H7 (cell line): ENCODE data around the gene RAB3C. TPM values are rescaled to one million over a fixed set of nuclear protein-coding genes. Genes with fewer than 3 reads are reported as not detected.

Experiments
- DNase-seq: peaks from one replicate; pipeline ENCODE4 v3.0.0; 2012
- H3K27me3 ChIP-seq: 2 replicates; pipeline ENCODE4 v1.6.0; 2011; ENCODE audit warnings: mild to moderate bottlenecking, low read length; ENCODE audit not compliant: control insufficient read depth, insufficient read depth
- H3K36me3 ChIP-seq: replicated peaks from 2 replicates; pipeline ENCODE4 v1.5.1; 2011; ENCODE audit warnings: low read length; ENCODE audit not compliant: control insufficient read depth, insufficient read depth
- H3K4me3 ChIP-seq: 2 replicates; pipeline ENCODE4 v1.5.1; 2011; ENCODE audit warnings: low read depth, mild to moderate bottlenecking, control low read depth, low read length, moderate library complexity; ENCODE audit not compliant: insufficient read depth
- total RNA-seq: library from RNA; depleted of rRNA; stranded (reverse); fragments of >200 nt; shearing (Covaris generic); gene quantifications from 2 replicates; pipeline ENCODE4 v1.2.3, GENCODE V29; 2014; rRNA removed

Gene RAB3C
- total RNA-seq, 1 experiment from 2014 or later, result 6.2 TPM

- DNase-seq, result no peak
- no peaks in the 10 kb centered on the region for H3K36me3 ChIP-seq
Observed at GRCh38 chr5:58904737-58905136, 321.9 kb downstream of the RAB3C start.

DNA sequence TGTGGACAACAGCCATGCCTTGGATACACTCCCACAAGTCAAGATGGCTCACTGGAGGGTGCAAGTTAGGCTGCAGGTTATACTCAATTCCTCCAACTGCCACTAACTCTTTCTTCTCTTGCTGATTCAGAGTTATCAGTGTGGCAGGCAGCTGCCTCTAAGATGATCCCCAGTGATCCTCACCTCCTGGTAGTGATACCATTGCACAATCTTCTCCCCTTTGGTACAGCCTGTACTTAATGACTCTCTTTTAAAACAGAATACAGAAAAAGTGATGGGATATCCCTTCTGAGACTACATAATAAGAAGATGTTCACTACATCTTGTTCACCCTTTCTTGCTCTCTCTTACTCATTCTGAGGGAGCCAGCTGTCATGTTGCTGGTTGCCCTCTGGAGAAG is 323.1 kb downstream of the RAB3C start:
- no peak overlapping the region for H3K4me3 ChIP-seq
- DNase-seq, result no peak
- H3K27me3 ChIP-seq, result no peaks in the 10 kb centered on the region
- no peaks in the 10 kb centered on the region for H3K36me3 ChIP-seq

More at GRCh38 chr5:58904737-58905136, 321.9 kb downstream of the RAB3C start:
- H3K27me3 ChIP-seq, result no peaks in the 10 kb centered on the region
- H3K4me3 ChIP-seq, result no peak overlapping the region

Other genes with a start within 250 kb of the RAB3C start
- 7.1 and 7.7 TPM in 2 replicates for gene PLK2, start 123.0 kb upstream of the RAB3C start, total RNA-seq
- gene GAPT, start 91.6 kb upstream of the RAB3C start, total RNA-seq, result not detected in 2 replicates